ENCODE measurements around the gene NFKBIE. TPM values are rescaled to one million over a fixed set of nuclear protein-coding genes. Genes with fewer than 3 reads are reported as not detected.

NFKBIE gene
- total and polyA plus RNA-seq, 2 of the 13 experiments (the other 11 are each of a cell fraction or from before 2014, with no cell fraction given): 6.7 to 14.5 TPM

DNA sequence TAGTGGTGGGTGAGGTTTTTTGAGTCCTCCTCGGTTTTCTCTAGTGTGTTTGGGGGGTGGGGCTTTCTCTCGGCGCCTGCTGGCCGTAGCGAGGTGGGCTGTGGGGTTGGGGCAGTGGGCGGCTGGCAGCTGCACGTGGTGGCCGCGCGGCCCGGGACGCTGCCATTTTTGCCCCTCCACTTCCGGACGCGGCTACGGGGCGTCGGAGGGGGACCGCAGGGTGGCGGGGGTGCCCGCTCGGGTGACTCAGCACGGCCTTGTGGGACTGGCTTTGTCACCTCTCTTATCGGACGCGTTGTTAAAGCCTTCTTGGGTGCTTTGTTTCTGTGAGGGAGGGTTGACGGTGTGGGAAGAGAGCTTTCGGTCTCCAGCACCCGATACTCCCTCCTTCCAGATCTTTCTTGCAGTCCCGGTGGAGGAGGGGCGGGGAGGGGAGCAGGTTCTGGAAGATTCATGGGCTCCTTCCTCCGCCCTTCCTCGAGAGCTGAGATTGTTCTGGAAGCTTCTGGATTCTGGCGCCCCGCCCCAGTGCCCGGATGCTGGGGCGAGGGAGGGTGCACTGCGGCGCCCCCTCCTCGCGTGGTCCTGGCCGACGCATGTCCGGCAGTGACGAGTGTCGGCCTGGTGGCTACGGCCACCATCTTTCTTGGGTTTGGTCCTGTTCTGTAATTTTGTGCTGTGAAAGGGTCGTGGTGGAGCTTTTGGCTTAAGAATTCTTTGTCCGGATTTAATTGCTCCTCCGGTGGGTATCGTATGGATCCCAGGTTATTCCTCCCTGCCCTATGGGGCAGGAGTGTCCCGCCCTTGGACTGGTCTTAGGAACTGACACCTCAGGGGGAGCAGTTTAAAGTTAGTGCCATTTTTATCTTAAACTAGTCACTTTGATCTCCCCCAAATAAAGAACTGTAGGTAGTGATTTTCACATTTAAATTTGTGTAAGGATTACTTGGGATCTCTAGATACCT, 17.7 kb downstream of the NFKBIE start (continued):
- TF ChIP-seq, protein P1, sequence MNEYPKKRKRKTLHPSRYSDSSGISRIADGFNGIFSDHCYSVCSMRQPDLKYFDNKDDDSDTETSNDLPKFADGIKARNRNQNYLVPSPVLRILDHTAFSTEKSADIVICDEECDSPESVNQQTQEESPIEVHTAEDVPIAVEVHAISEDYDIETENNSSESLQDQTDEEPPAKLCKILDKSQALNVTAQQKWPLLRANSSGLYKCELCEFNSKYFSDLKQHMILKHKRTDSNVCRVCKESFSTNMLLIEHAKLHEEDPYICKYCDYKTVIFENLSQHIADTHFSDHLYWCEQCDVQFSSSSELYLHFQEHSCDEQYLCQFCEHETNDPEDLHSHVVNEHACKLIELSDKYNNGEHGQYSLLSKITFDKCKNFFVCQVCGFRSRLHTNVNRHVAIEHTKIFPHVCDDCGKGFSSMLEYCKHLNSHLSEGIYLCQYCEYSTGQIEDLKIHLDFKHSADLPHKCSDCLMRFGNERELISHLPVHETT (CRISPR knock-in tag; conservative IDR thresholded peaks at IDR 0.05): peak; percentile 68; the same call in 1 of the 2 replicates
- TF ChIP-seq, protein P2, sequence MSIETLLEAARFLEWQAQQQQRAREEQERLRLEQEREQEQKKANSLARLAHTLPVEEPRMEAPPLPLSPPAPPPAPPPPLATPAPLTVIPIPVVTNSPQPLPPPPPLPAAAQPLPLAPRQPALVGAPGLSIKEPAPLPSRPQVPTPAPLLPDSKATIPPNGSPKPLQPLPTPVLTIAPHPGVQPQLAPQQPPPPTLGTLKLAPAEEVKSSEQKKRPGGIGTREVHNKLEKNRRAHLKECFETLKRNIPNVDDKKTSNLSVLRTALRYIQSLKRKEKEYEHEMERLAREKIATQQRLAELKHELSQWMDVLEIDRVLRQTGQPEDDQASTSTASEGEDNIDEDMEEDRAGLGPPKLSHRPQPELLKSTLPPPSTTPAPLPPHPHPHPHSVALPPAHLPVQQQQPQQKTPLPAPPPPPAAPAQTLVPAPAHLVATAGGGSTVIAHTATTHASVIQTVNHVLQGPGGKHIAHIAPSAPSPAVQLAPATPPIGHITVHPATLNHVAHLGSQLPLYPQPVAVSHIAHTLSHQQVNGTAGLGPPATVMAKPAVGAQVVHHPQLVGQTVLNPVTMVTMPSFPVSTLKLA (IDR thresholded peaks at IDR 0.05): peak; percentile 62; the same call in 1 of the 2 replicates
- TF ChIP-seq KDM2A (CRISPR knock-in tag; IDR thresholded peaks at IDR 0.05; ENCODE audit: borderline replicate concordance, low read depth) (peak; percentile 58; the same call in 1 of the 2 replicates), ZNF10 (CRISPR knock-in tag; IDR thresholded peaks at IDR 0.05; ENCODE audit: borderline replicate concordance, low read depth) (no peak), ZNF768 (CRISPR knock-in tag; IDR thresholded peaks at IDR 0.05) (0 out of 2 replicates have a peak, but pooled peaks have one; percentile 34), MED1 (CRISPR knock-in tag; IDR thresholded peaks at IDR 0.05) (peak; percentile 19; the same call in 1 of the 2 replicates), TBX2 (CRISPR knock-in tag; IDR thresholded peaks at IDR 0.05; ENCODE audit: borderline replicate concordance) (peak; percentile 37; the same call in 1 of the 2 replicates), ZNF607 (CRISPR knock-in tag; IDR thresholded peaks at IDR 0.05; ENCODE audit: borderline replicate concordance) (no peak; the same call in 1 of the 2 replicates), ZNF343 (CRISPR knock-in tag; IDR thresholded peaks at IDR 0.05) (peak; percentile 89; the same call in 1 of the 2 replicates), ISL2 (CRISPR knock-in tag; IDR thresholded peaks at IDR 0.05) (peak; percentile 43; the same call in 1 of the 2 replicates), ZNF780A (CRISPR knock-in tag; IDR thresholded peaks at IDR 0.05) (0 out of 2 replicates have a peak, but pooled peaks have one; percentile 55), NFKB2 (CRISPR knock-in tag; IDR thresholded peaks at IDR 0.05; ENCODE audit: borderline replicate concordance) (peak; percentile 79; the same call in 1 of the 2 replicates), GABPA (IDR thresholded peaks at IDR 0.05; ENCODE audit: low read depth, low read length) (no peak), GABPA (CRISPR knock-in tag; IDR thresholded peaks at IDR 0.05; ENCODE audit: low read depth) (peak; percentile 67), ZNF251 (CRISPR knock-in tag; IDR thresholded peaks at IDR 0.05) (no peak; the same call in 1 of the 2 replicates), AGO1 (IDR thresholded peaks at IDR 0.05; ENCODE audit: low read depth, low read length, poor library complexity, severe bottlenecking) (peak; percentile 94)
- TF ChIP-seq, protein P3, sequence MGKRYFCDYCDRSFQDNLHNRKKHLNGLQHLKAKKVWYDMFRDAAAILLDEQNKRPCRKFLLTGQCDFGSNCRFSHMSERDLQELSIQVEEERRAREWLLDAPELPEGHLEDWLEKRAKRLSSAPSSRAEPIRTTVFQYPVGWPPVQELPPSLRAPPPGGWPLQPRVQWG (CRISPR knock-in tag; IDR thresholded peaks at IDR 0.05; ENCODE audit: borderline replicate concordance, low read depth): 0 out of 2 replicates have a peak, but pooled peaks have one; percentile 58
- TF ChIP-seq, protein P4, sequence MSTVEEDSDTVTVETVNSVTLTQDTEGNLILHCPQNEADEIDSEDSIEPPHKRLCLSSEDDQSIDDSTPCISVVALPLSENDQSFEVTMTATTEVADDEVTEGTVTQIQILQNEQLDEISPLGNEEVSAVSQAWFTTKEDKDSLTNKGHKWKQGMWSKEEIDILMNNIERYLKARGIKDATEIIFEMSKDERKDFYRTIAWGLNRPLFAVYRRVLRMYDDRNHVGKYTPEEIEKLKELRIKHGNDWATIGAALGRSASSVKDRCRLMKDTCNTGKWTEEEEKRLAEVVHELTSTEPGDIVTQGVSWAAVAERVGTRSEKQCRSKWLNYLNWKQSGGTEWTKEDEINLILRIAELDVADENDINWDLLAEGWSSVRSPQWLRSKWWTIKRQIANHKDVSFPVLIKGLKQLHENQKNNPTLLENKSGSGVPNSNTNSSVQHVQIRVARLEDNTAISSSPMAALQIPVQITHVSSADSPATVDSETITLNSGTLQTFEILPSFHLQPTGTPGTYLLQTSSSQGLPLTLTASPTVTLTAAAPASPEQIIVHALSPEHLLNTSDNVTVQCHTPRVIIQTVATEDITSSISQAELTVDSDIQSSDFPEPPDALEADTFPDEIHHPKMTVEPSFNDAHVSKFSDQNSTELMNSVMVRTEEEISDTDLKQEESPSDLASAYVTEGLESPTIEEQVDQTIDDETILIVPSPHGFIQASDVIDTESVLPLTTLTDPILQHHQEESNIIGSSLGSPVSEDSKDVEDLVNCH (CRISPR knock-in tag; IDR thresholded peaks at IDR 0.05): 0 out of 2 replicates have a peak, but pooled peaks have one; percentile 26
- TF ChIP-seq, protein P5, sequence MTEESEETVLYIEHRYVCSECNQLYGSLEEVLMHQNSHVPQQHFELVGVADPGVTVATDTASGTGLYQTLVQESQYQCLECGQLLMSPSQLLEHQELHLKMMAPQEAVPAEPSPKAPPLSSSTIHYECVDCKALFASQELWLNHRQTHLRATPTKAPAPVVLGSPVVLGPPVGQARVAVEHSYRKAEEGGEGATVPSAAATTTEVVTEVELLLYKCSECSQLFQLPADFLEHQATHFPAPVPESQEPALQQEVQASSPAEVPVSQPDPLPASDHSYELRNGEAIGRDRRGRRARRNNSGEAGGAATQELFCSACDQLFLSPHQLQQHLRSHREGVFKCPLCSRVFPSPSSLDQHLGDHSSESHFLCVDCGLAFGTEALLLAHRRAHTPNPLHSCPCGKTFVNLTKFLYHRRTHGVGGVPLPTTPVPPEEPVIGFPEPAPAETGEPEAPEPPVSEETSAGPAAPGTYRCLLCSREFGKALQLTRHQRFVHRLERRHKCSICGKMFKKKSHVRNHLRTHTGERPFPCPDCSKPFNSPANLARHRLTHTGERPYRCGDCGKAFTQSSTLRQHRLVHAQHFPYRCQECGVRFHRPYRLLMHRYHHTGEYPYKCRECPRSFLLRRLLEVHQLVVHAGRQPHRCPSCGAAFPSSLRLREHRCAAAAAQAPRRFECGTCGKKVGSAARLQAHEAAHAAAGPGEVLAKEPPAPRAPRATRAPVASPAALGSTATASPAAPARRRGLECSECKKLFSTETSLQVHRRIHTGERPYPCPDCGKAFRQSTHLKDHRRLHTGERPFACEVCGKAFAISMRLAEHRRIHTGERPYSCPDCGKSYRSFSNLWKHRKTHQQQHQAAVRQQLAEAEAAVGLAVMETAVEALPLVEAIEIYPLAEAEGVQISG (CRISPR knock-in tag; IDR thresholded peaks at IDR 0.05): peak; percentile 38; the same call in 1 of the 2 replicates

Data from HepG2 (cell line).